IPS-15b (cell line): Measurements from ENCODE around the gene KIF3A.

Source experiments
- H3K27me3 ChIP-seq: one replicate; pipeline ENCODE4 v1.6.1; 2013; ENCODE audit warnings: low read length; ENCODE audit not compliant: control insufficient read depth, insufficient read depth
- H3K36me3 ChIP-seq: one replicate; pipeline ENCODE4 v1.6.1; 2013; ENCODE audit warnings: low read length; ENCODE audit not compliant: control insufficient read depth, insufficient read depth
- H3K4me1 ChIP-seq: one replicate; pipeline ENCODE4 v1.6.1; 2013; ENCODE audit warnings: mild to moderate bottlenecking, low read length; ENCODE audit not compliant: control insufficient read depth, insufficient read depth
- H3K4me3 ChIP-seq: one replicate; pipeline ENCODE4 v1.5.1; 2013; ENCODE audit warnings: low read depth, low read length
- H3K9ac ChIP-seq: one replicate; pipeline ENCODE4 v1.6.1; 2013; ENCODE audit warnings: low read depth, mild to moderate bottlenecking, low read length
- H3K9me3 ChIP-seq: one replicate; pipeline ENCODE4 v1.6.1; 2013; ENCODE audit warnings: mild to moderate bottlenecking, low read length; ENCODE audit not compliant: control insufficient read depth, insufficient read depth

The KIF3A gene

DNA sequence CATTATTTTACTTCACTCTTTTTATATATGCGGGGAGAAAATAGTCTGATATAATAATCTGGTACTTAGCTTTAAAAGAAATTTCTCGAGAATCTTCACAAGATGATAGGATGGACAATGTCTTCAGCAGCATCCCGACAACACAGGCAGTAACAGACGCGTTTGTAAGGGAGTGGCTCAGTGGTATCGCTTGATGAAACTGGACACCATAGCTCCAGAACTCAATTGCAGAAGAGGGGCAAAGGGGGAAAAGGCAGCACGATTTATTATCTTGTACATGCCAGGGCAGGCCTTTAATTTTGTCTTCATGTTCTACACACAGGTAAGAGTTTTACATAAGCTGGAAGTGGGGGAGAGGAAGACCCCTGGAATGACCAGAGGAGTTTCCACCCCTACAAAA is 47.8 kb downstream of the KIF3A start:
- Histone ChIP-seq H3K4me3 (no peak overlapping the region), H3K9me3 (no peaks in the 10 kb centered on the region), H3K4me1 (no peaks in the 10 kb centered on the region), H3K9ac (no peak overlapping the region), H3K36me3 (no peaks in the 10 kb centered on the region), H3K27me3 (no peaks in the 10 kb centered on the region)

DNA sequence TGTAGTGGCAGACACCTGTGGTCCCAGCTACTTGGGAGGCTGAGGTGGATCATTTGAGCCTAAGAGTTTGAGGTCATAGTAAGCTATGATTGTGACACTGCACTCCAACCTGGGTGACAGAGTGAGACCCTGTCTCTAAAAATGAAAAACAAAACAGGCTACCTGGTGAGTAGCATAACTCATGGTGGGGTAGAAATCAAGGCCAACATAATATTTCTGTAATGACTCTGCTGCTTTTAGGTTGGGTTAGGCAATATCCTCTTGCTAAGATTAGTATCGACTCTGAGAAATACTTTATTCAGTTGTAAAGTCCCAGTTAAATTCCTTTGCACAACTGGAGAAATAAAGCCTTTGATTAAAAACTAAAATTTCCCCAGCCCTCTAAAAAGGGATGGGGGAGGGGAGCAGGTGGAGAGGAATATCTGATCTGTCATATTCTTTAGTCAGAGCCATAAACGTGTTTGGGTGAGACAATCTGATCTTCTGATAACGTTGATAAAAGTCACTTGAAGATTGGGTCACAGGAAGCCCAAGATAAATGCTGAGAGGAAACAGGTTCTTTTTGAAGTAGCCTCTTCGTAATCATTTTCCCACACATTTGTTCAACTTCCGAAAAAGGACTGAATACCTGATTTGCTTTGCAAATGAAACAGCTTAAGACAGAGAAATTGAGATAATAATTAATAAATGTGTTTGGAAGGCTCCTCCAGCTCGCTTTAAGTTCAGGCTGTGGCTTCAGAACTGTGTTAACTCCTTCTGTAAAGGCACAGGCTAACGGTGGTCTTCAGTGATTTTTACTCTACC is 48.6 kb downstream of the KIF3A start:
- Histone ChIP-seq H3K9me3 (no peaks in the 10 kb centered on the region), H3K36me3 (no peaks in the 10 kb centered on the region), H3K9ac (no peak overlapping the region), H3K4me1 (no peaks in the 10 kb centered on the region), H3K27me3 (no peaks in the 10 kb centered on the region), H3K4me3 (no peak overlapping the region)

DNA sequence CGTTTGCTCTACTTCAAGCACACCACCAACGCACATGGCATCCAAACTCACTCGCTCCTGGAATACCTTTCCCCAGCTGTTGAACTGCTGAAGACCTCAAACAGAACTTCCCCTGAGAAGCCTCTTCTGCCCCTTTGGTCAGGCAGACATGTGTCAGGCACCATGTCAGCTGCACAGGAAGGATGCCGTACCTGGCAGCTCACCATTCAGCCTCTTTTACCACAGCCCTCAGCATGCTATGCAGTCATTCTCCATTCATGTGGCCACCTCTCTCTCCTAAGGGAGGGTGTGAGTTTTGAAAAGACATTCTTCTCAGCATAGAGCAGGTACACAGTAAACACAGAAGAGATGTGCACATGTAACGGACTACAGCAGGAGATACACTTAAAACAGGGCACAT is 49.4 kb downstream of the KIF3A start:
- H3K27me3 ChIP-seq = no peaks in the 10 kb centered on the region
- H3K4me3 ChIP-seq = no peak overlapping the region
- no peaks in the 10 kb centered on the region for H3K9me3 ChIP-seq
- H3K36me3 ChIP-seq = no peaks in the 10 kb centered on the region
- H3K4me1 ChIP-seq = no peaks in the 10 kb centered on the region
- H3K9ac ChIP-seq = no peak overlapping the region

DNA sequence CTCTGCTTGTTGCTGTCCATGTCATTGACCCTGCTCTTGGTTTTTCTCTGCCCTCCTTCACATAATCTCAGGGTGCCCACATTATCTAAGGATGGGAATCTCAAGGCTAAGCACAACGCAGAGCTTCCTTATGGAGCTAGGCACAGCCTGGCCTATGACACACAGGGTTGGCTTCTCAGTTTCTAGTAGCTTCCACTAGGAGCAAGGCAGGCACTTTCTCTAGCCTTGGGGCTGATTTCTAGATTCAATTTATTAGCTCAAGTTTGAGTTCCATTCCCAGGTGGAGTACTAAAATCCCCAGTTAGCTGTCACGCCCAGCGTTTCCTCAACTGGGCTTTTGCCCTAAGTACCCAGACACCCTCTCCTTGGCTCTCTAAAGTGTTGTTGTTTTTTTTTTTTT is 51.2 kb downstream of the KIF3A start:
- no peak overlapping the region for H3K9ac ChIP-seq
- H3K4me1 ChIP-seq = no peaks in the 10 kb centered on the region

DNA sequence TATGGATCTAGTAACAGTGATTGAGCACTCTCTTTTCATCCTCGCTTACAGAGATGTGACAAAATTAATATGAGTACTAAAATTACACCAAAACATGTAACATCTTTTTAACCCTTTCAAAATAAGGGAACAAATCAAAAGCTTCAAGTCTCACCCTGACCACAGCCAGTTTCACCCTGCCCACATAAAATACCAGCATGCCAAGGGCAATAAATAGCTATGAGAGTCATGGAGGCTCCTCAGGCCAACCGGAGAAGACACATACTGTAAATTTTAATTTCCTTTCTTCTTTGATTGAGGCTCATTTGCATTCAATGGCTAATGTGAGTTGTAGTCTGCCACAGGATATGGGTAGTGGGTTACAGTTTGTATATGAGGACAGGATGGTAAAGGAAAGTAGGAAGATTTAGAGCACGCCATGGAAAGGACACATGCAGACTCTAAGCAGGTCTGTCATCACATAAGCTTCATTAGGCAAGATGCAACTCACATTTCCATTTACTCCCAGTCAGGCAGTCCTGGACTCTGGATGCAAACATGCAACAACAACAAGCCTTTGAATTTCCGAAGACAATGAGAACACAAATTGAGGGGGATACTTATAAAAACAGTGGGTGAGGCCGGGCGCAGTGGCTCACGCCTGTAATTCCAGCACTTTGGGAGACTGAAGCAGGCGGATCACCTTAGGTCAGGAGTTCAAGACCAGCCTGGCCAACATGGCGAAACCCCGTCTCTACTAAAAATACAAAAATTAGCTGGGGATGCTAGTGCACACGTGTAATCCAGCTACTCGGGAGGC is 52.2 kb downstream of the KIF3A start:
- H3K36me3 ChIP-seq = no peaks in the 10 kb centered on the region
- no peaks in the 10 kb centered on the region for H3K9me3 ChIP-seq
- no peak overlapping the region for H3K9ac ChIP-seq
- H3K4me1 ChIP-seq = no peaks in the 10 kb centered on the region
- H3K27me3 ChIP-seq = no peaks in the 10 kb centered on the region
- H3K4me3 ChIP-seq = no peak overlapping the region

More for the DNA sequence above, 51.2 kb downstream of the KIF3A start:
- H3K9me3 ChIP-seq = no peaks in the 10 kb centered on the region
- H3K36me3 ChIP-seq = no peaks in the 10 kb centered on the region
- H3K27me3 ChIP-seq = no peaks in the 10 kb centered on the region
- no peak overlapping the region for H3K4me3 ChIP-seq

DNA sequence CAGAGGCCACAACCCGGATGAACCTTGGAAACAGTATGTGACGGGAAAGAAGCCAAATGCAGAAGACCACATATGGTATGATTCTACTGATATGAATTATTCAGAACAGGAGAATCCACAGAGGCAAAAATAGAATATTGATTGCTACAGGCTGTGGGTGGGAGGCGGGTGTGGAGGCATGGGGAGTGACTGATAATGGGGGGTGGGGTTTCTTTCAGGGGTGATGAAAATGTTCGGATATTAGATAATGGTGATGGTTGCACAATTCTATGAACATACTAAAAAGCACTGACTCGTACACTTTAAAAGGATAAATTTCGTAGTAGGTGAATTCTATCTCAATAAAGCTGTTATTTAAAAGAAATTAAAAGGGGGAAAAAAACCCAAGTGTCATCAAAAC is 52.9 kb downstream of the KIF3A start:
- Histone ChIP-seq H3K4me1 (no peaks in the 10 kb centered on the region), H3K36me3 (no peaks in the 10 kb centered on the region), H3K4me3 (no peak overlapping the region), H3K27me3 (no peaks in the 10 kb centered on the region), H3K9ac (no peak overlapping the region), H3K9me3 (no peaks in the 10 kb centered on the region)

DNA sequence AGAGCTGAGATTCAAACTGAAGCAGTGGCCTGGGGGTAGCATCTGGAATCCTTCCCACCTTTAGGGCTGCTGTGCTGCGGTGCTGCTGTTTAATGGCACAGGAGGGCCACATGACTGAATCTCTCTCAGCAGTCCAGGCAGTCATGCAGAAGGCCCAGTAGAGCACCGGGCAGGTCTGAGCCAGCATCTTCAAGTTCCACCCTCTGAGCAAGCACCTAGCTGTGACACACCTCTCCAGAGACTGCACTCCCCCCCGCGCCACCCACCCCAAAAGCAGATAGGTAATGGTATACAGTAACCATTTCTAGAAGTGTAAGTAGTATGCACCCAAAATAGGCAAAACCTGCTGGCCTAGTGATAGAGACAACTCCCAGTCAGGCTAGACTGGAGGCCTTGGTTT is 55.4 kb downstream of the KIF3A start:
- Histone ChIP-seq H3K4me3 (no peak overlapping the region), H3K36me3 (no peaks in the 10 kb centered on the region), H3K9me3 (no peaks in the 10 kb centered on the region), H3K27me3 (no peaks in the 10 kb centered on the region), H3K9ac (no peak overlapping the region), H3K4me1 (no peaks in the 10 kb centered on the region)

DNA sequence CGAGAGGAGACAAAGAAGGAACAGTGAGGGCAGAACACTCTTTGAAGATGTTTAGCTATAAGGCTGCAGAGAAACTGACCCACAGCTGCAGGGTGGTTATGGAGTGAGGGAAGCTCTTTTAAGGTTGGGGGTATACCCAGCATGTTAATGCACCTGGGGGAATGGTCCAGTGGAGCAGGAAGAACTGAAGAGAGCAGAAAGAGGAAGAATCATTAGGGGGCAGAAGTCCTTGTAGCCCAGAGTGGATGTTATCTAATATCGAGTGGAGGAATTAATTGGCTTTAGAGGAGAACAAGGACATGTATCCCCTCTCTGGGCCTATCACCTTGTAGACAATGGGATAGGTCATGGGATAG is 55.9 kb downstream of the KIF3A start:
- H3K36me3 ChIP-seq = no peaks in the 10 kb centered on the region
- no peaks in the 10 kb centered on the region for H3K9me3 ChIP-seq
- no peak overlapping the region for H3K4me3 ChIP-seq
- H3K9ac ChIP-seq = no peak overlapping the region
- H3K27me3 ChIP-seq = no peaks in the 10 kb centered on the region
- H3K4me1 ChIP-seq = no peaks in the 10 kb centered on the region

DNA sequence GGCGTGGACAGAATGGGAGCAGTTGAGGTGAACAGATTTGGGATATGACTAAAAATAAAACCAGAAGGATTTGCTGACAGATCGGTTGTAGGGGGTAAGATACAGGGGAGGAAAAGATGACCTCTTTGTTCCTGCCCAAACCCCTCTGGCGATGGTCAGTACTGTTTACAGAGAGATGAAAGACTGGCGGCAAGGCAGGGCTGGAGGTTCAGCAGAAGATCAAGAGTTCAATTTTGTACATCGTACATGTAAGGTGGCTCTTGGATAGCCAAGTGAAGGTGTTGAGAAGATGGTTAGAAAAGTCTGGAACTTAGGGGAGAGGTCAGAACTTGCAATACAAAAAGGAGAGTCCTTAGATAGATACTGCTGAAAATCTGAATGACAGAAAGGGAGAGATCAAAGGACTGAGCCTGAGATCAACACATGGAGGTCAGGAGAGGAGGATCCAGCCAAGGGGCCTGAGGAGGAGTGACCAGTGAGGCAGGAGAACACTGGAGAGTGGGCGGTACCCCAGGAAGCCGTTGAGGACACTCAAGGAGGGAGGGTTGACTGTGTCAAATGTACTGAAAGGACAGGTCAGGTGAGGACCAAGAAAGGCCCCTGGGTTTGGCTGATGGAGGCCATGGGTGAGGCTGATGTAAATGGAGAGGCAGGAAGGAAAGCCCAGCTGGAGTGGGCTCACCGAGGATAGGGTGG is 56.4 kb downstream of the KIF3A start:
- Histone ChIP-seq H3K4me1 (no peaks in the 10 kb centered on the region), H3K27me3 (no peaks in the 10 kb centered on the region), H3K9me3 (no peaks in the 10 kb centered on the region), H3K36me3 (no peaks in the 10 kb centered on the region), H3K9ac (no peak overlapping the region), H3K4me3 (no peak overlapping the region)

DNA sequence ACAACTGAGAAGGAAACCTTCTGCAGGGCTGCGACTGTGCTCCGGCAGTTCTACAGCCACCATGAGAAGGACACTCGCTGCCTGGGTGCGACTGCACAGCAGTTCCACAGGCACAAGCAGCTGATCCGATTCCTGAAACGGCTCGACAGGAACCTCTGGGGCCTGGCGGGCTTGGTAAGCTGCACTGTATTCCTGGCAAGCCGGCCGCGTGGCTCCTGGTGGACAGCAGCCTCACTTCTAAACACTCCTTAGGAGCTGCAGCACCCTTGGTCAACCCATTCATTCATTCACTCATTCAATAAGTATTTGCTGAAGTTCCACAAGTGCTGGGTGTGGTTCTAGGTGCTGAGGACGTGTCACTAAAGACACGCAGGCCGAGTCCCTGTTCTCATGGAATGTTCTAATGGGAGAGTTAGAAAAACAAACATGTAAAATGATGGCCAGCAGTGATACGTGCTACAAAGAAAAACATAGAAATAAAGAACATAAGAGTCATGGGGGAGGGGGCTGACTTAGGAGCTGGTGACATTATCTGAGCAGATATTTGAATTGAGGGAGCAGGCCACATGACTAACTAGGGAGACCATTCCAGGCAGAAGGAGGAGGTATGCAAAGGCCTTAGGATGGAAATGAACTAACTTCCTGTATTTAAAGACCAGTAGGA is 57.5 kb downstream of the KIF3A start:
- H3K4me3 ChIP-seq = no peak overlapping the region
- H3K27me3 ChIP-seq = no peaks in the 10 kb centered on the region
- no peak overlapping the region for H3K9ac ChIP-seq
- no peaks in the 10 kb centered on the region for H3K4me1 ChIP-seq
- no peaks in the 10 kb centered on the region for H3K9me3 ChIP-seq
- no peaks in the 10 kb centered on the region for H3K36me3 ChIP-seq

DNA sequence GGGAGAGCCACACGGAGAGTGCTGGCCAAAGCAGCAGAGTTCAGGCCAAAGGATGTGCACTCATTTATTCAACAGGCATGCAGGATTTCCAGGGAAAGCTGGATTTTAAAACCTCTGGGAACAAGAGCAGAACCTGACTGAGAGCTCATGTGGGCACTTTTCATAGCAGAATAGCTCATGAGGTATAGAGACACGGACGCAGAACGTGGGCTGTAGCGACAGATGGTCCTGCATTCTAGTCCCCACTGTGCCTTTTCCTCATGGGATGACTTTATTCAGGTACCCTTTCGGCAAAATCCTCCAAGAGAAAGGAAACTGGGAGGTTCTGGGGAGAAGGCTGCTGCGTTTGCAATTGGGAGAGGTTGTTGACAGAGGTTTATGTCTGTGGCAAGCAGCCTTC is 58.2 kb downstream of the KIF3A start:
- no peaks in the 10 kb centered on the region for H3K36me3 ChIP-seq
- no peaks in the 10 kb centered on the region for H3K4me1 ChIP-seq
- no peak overlapping the region for H3K4me3 ChIP-seq
- H3K27me3 ChIP-seq = no peaks in the 10 kb centered on the region
- H3K9ac ChIP-seq = no peak overlapping the region
- no peaks in the 10 kb centered on the region for H3K9me3 ChIP-seq
